Cardiac muscle cell (in vitro differentiated cells and primary cell): ENCODE measurements around the gene C20orf144. TPM values are rescaled to one million over a fixed set of nuclear protein-coding genes. Genes with fewer than 3 reads are reported as not detected.
A peak's percentile ranks its signal among the peaks of the same experiment; 100 is the strongest.

Experiments used
- DNase-seq, 2 donors: peaks; one replicate each; pipeline versions ENCODE4 v3.0.0 to v3.0.0-alpha.2; 2010 to 2017; ENCODE audit warnings: low read depth in 1 of 2, low spot score in 1 of 2
- H3K27ac ChIP-seq: fragments of 200-600 bp; sonication (generic); 2 replicates; pipeline ENCODE4 v1.5.1; 2016
- H3K27me3 ChIP-seq: fragments of 200-600 bp; sonication (generic); 2 replicates; pipeline ENCODE4 v1.6.0; 2016; ENCODE audit warnings: control low read depth
- H3K36me3 ChIP-seq: fragments of 200-600 bp; sonication (generic); 2 replicates; pipeline ENCODE4 v1.5.1; 2016; ENCODE audit warnings: control low read depth
- H3K4me1 ChIP-seq: fragments of 200-600 bp; sonication (generic); 2 replicates; pipeline ENCODE4 v1.8.1; 2017; ENCODE audit warnings: low read depth, mild to moderate bottlenecking, mixed run types
- H3K4me3 ChIP-seq: fragments of 200-600 bp; sonication (generic); 2 replicates; pipeline ENCODE4 v1.5.1; 2016; ENCODE audit warnings: mild to moderate bottlenecking
- H3K9me3 ChIP-seq: fragments of 200-600 bp; sonication (generic); 2 replicates; pipeline ENCODE4 v1.5.1; 2017; ENCODE audit warnings: low read depth, mild to moderate bottlenecking, control low read depth
- polyA plus RNA-seq: library from polyadenylated mRNA; unstranded; fragments of >200 nt; fragmentation: Nextera tagmentation; extraction: Ambion mirVana; gene quantifications from 2 replicates; pipeline ENCODE4 v1.2.1, GENCODE V29; 2016
- total RNA-seq: library from RNA; depleted of rRNA; stranded (reverse); fragments of >200 nt; gene quantifications from 2 replicates; pipeline ENCODE4 v1.2.3, GENCODE V29; 2016
- TF ChIP-seq, protein P1 (sequence below): IDR thresholded peaks from 2 replicates; pipeline ENCODE4 v1.5.1; 2012; ENCODE audit warnings: low read depth, mild to moderate bottlenecking, low read length

The C20orf144 gene
- total and polyA plus RNA-seq, 2 experiments from 2014 or later, result 0.21 to 1.4 TPM

DNA sequence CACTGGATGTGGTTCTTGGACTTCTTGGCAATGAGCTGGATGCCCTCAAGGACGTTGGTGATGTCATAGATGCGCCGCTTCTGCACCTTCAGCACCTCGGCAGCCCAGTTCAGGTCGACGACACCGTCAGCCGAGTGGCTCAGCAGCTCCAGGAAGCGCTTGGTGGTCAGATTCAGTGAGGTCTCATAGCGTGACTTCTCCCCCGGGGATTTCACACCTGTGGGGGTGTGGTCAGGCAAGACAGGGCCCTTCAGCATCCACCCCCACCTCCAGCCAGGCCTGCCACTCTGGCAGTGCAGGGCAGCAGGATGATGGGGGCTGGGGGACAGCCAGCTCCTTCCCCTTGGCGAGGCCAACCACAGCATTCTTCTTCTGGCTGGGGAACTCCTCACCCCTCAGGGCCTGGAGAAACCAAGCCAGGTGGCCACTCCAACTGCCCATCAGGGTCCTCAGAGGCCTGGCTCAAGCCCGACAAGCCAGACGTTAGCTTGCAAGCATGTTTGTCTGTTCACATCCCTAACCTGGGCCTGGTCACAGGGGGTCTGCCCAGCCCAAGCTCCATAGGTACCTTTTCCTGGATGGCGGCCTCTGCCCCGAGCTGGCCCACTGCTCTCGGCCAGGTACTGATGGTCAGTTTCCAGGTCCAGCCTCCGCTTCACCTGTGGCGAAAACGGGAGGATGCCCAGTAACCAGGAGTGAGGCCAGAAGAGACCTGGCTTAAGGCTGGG is 17.8 kb downstream of the C20orf144 start:
- no peaks in the 10 kb centered on the region for H3K36me3 ChIP-seq
- H3K27me3 ChIP-seq, result no peaks in the 10 kb centered on the region
- H3K4me1 ChIP-seq, result peaks cover 12% of the 10 kb centered on the region
- TF ChIP-seq, protein P1, sequence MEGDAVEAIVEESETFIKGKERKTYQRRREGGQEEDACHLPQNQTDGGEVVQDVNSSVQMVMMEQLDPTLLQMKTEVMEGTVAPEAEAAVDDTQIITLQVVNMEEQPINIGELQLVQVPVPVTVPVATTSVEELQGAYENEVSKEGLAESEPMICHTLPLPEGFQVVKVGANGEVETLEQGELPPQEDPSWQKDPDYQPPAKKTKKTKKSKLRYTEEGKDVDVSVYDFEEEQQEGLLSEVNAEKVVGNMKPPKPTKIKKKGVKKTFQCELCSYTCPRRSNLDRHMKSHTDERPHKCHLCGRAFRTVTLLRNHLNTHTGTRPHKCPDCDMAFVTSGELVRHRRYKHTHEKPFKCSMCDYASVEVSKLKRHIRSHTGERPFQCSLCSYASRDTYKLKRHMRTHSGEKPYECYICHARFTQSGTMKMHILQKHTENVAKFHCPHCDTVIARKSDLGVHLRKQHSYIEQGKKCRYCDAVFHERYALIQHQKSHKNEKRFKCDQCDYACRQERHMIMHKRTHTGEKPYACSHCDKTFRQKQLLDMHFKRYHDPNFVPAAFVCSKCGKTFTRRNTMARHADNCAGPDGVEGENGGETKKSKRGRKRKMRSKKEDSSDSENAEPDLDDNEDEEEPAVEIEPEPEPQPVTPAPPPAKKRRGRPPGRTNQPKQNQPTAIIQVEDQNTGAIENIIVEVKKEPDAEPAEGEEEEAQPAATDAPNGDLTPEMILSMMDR, result no peak
- no peak overlapping the region for H3K27ac ChIP-seq
- no peak overlapping the region for H3K4me3 ChIP-seq
- DNase-seq, result no peak
- H3K9me3 ChIP-seq, result no peaks in the 10 kb centered on the region

DNA sequence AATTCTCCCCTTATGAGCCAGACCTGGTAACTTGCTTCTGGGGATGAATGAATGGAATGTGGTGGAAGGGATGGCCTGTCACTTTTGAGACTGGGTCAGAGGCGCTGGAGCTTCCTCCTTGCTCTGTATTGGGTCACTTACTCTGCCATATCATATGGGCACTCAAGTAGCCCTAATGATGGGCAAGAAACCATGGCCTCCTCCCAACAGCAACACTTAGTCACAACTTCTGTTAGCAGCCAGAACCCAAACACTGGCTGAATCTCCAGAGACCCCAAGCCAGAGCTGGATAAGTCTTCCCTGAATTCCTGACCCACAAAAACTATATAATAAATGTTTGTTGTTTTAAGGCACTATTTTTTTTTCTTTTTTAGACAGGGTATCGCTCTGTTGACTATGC is 18.6 kb downstream of the C20orf144 start:
- Histone ChIP-seq H3K27ac (no peak overlapping the region), H3K27me3 (no peaks in the 10 kb centered on the region), H3K4me3 (no peak overlapping the region), H3K4me1 (peaks cover 9% of the 10 kb centered on the region), H3K9me3 (no peaks in the 10 kb centered on the region), H3K36me3 (no peaks in the 10 kb centered on the region)
- peak in 1 of 2 donors; percentile 26 for DNase-seq
- TF ChIP-seq, protein P1, result no peak

DNA sequence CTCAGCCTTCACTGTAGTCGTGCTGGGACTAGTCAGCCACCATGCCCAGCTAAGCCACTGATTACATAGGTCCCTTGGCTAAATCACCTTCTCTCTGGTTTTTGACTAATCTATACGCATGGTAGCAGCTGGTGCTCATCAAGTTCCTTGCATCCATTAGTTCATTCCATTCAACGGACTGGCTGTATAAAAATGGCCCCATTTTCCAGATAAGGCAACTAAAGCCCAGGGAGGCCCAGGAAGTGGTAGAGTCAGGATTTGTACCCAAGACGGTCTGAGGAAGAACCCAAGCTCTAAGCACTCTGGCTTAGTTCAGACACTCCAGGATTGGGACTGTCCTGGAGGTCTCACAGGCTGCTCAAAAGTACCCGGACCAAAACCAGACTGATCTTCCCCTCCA is 19.2 kb downstream of the C20orf144 start:
- Histone ChIP-seq H3K27me3 (no peaks in the 10 kb centered on the region), H3K9me3 (no peaks in the 10 kb centered on the region)

DNA sequence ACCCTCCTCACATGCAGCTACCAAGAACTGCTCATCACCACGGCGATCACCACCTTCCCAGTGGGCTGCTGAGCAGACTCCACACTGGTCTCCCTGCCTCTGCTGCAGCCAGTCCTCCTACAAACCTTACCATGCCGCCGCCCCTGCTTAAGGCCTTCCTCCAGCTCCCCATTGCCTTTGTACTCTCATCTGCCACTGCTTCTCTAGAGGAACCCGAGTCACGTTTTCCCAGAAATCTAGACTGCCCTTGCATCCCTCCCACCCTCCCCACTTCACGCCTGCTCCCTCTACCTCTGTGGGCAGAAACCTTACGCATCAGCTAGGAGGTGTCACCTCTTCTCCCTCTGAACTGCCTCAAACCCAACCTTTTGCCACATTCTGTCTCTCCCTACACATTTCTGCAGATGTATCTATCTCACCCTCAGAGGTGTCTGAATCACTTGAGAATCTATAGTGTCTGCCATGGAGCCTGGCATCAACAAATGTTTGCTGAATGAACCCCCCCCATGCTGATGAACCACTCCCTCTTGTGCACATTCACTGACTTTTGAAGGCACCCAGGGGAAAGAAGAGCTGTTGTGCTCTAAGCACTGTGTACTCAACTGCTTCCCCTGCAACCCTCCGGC is 19.7 kb downstream of the C20orf144 start:
- no peak for DNase-seq
- TF ChIP-seq, protein P1, result no peak
- H3K27ac ChIP-seq, result no peak overlapping the region
- H3K9me3 ChIP-seq, result no peaks in the 10 kb centered on the region
- H3K36me3 ChIP-seq, result no peaks in the 10 kb centered on the region
- H3K27me3 ChIP-seq, result no peaks in the 10 kb centered on the region
- H3K4me1 ChIP-seq, result peaks cover 12% of the 10 kb centered on the region
- H3K4me3 ChIP-seq, result no peak overlapping the region

More for the DNA sequence above, 19.2 kb downstream of the C20orf144 start:
- H3K4me3 ChIP-seq, result no peak overlapping the region
- peaks cover 9% of the 10 kb centered on the region for H3K4me1 ChIP-seq
- no peak for DNase-seq
- TF ChIP-seq, protein P1, result no peak
- H3K36me3 ChIP-seq, result no peaks in the 10 kb centered on the region
- no peak overlapping the region for H3K27ac ChIP-seq

DNA sequence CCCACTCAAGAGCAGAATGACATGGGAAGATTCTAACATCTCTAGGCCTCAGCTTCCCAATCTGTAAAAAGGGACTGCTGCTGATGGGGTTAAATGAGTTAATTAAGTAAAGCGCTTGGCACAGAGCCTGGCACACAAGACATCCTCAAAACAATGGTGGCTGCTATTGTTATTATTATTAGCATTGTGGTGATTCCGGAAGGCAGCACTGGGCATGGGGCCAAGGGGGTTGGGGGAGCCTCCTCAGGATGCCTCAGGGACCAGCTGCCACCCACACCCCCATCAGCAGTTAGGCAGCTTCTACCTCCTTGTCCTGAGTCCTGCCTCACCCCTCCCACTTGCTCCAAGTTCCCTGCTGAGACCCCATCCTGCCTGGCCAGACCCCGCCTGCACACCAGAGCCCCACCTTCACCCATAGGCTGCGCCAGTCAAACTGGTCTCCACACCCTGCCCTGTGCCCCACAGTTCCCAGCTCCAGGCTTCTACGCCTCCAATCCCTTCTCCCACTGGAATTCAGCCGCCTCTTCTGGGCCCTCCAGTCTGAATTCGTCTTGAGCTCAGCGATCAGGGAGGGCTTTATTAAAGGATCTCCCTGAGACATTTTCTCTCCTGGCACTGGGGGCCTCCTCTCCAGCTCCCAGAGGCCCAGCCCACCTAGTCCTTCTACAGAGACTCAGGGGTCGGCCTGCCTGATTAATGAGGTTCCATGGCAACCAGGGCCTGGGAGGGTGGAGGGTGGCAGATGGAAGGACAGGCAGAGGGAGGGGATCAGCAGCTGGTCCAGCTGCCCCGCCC is 22.6 kb downstream of the C20orf144 start:
- Histone ChIP-seq H3K4me3 (no peak overlapping the region), H3K36me3 (no peaks in the 10 kb centered on the region), H3K27me3 (no peaks in the 10 kb centered on the region), H3K9me3 (no peaks in the 10 kb centered on the region), H3K27ac (no peak overlapping the region), H3K4me1 (peaks cover 28% of the 10 kb centered on the region)
- TF ChIP-seq, protein P1, result no peak
- DNase-seq, result peak in 1 of 2 donors; percentile 18
